Measurements from ENCODE around the gene ANKRD13D.
A peak's percentile ranks its signal among the peaks of the same experiment; 100 is the strongest.
"Not testable (repeated sequence)": the region's sequence is repeated elsewhere in the genome, so short reads cannot be mapped to it uniquely, and the experiment has no call there.

ANKRD13D gene

GRCh38 chr11:67315325-67315909 is 26.3 kb downstream of the ANKRD13D start:
- H3K4me1 ChIP-seq: peaks cover 0 to 29% (median 10%) of the 10 kb centered on the region in 4 donors
- no peak overlapping the region for H3K27ac ChIP-seq
- H3K36me3 ChIP-seq: peaks cover 0 to 17% (median 2%) of the 10 kb centered on the region in 3 donors
- no peaks in the 10 kb centered on the region for H3K27me3 ChIP-seq
- no peak for TF ChIP-seq CTCF (IDR thresholded peaks at IDR 0.05)
- no peak overlapping the region for H3K4me3 ChIP-seq
- H3K9me3 ChIP-seq: no peaks in the 10 kb centered on the region
- no peak for DNase-seq
- intact Hi-C loops (cut with DNase I; ENCODE audit: low total_unique reads): no loop called here

GRCh38 chr11:67316882-67317204 is 27.7 kb downstream of the ANKRD13D start:
- Histone ChIP-seq H3K36me3 (peaks cover 0 to 5% (median 0%) of the 10 kb centered on the region in 3 donors), H3K4me3 (peak overlapping the region; percentile 64 to 78), H3K4me1 (peaks cover 0 to 21% (median 10%) of the 10 kb centered on the region in 4 donors), H3K9me3 (no peaks in the 10 kb centered on the region), H3K27ac (peak overlapping the region; percentile 91 to 94), H3K27me3 (no peaks in the 10 kb centered on the region)
- no peak for DNase-seq
- TF ChIP-seq CTCF (IDR thresholded peaks at IDR 0.05): no peak
- intact Hi-C loops (cut with DNase I; ENCODE audit: low total_unique reads): loop anchor here (1.0 kb wide), 2 partner anchors 28 to 51 kb away; partner anchors contain the start of genes ANKRD13D and GRK2

- intact Hi-C loops (cut with DNase I; ENCODE audit: low total_unique reads): loop anchor here (1.0 kb wide), 2 partner anchors 28 to 51 kb away; partner anchors contain the start of genes ANKRD13D and GRK2
- DNase-seq: peak; percentile 94 to 97
- H3K27ac ChIP-seq: peak overlapping the region; percentile 91 to 94
- peak overlapping the region; percentile 64 to 78 for H3K4me3 ChIP-seq
- TF ChIP-seq CTCF (IDR thresholded peaks at IDR 0.05): peak; percentile 91 to 99
- no peaks in the 10 kb centered on the region for H3K9me3 ChIP-seq
- no peaks in the 10 kb centered on the region for H3K27me3 ChIP-seq
- H3K4me1 ChIP-seq: peaks cover 0 to 19% (median 10%) of the 10 kb centered on the region in 4 donors
- peaks cover 0 to 7% (median 0%) of the 10 kb centered on the region in 3 donors for H3K36me3 ChIP-seq
Measured at GRCh38 chr11:67317205-67317887, 28.2 kb downstream of the ANKRD13D start.

GRCh38 chr11:67317888-67318555 is 28.9 kb downstream of the ANKRD13D start:
- Histone ChIP-seq H3K27ac (peak overlapping the region; percentile 91 to 94), H3K9me3 (no peaks in the 10 kb centered on the region), H3K4me3 (peak overlapping the region; percentile 64 to 78), H3K27me3 (no peaks in the 10 kb centered on the region), H3K4me1 (peaks cover 0 to 17% (median 10%) of the 10 kb centered on the region in 4 donors), H3K36me3 (peaks cover 0 to 9% (median 0%) of the 10 kb centered on the region in 3 donors)
- intact Hi-C loops (cut with DNase I; ENCODE audit: low total_unique reads): loop anchor here (1.0 kb wide), 2 partner anchors 29 to 52 kb away; partner anchors contain the start of genes ANKRD13D and GRK2
- TF ChIP-seq CTCF (IDR thresholded peaks at IDR 0.05): no peak
- no peak for DNase-seq

GRCh38 chr11:67318876-67319275 is 29.8 kb downstream of the ANKRD13D start:
- H3K9me3 ChIP-seq; H3K27ac ChIP-seq; H3K27me3 ChIP-seq; DNase-seq; intact Hi-C loops (cut with DNase I; ENCODE audit: low total_unique reads); H3K36me3 ChIP-seq: not testable (repeated sequence)
- Histone ChIP-seq H3K4me1 (peaks cover 0 to 17% (median 10%) of the 10 kb centered on the region in 4 donors), H3K4me3 (peak overlapping the region; percentile 64 to 78)
